H9 (cell line): ENCODE results near the gene ZNF654. TPM values are rescaled to one million over a fixed set of nuclear protein-coding genes. Genes with fewer than 3 reads are reported as not detected.

Source experiments
- DNase-seq: peaks from one replicate; pipeline ENCODE4 v3.0.0-alpha.2; 2017
- H2AFZ ChIP-seq: one replicate; pipeline ENCODE4 v1.6.1; 2013; ENCODE audit warnings: mild to moderate bottlenecking, low read length, control low read depth, moderate library complexity
- H2AK5ac ChIP-seq: 2 replicates; pipeline ENCODE4 v1.6.1; 2013; ENCODE audit warnings: low read length, control low read depth, mixed read lengths; ENCODE audit not compliant: insufficient read length
- H2BK120ac ChIP-seq: one replicate; pipeline ENCODE4 v1.6.1; 2013; ENCODE audit warnings: low read depth, mild to moderate bottlenecking, low read length, control low read depth, inconsistent platforms; ENCODE audit not compliant: poor library complexity, severe bottlenecking
- H2BK12ac ChIP-seq: 2 replicates; pipeline ENCODE4 v1.6.1; 2013; ENCODE audit warnings: low read length, control low read depth, mixed read lengths, low read depth; ENCODE audit not compliant: insufficient read length
- H2BK15ac ChIP-seq: 2 replicates; pipeline ENCODE4 v1.6.1; 2013; ENCODE audit warnings: low read depth, low read length, control low read depth
- H2BK20ac ChIP-seq: one replicate; pipeline ENCODE4 v1.6.1; 2013; ENCODE audit warnings: low read depth, mild to moderate bottlenecking, low read length, control low read depth, inconsistent platforms; ENCODE audit not compliant: poor library complexity, severe bottlenecking
- H2BK5ac ChIP-seq: 2 replicates; pipeline ENCODE4 v1.6.1; 2013; ENCODE audit warnings: low read length, control low read depth, mixed read lengths; ENCODE audit not compliant: insufficient read length
- H3K14ac ChIP-seq: 2 replicates; pipeline ENCODE4 v1.6.1; 2013; ENCODE audit warnings: low read length, control low read depth; ENCODE audit not compliant: insufficient read depth
- H3K18ac ChIP-seq: 2 replicates; pipeline ENCODE4 v1.6.1; 2013; ENCODE audit warnings: low read depth, mild to moderate bottlenecking, mixed read lengths, low read length, control low read depth; ENCODE audit not compliant: insufficient read length
- H3K23ac ChIP-seq: 2 replicates; pipeline ENCODE4 v1.6.1; 2013; ENCODE audit warnings: low read length, control low read depth, mixed read lengths, low read depth; ENCODE audit not compliant: insufficient read length
- H3K23me2 ChIP-seq: 2 replicates; pipeline ENCODE4 v1.6.1; 2013; ENCODE audit warnings: low read depth, mild to moderate bottlenecking, mixed read lengths, low read length, control low read depth; ENCODE audit not compliant: insufficient read length, poor library complexity, severe bottlenecking
- H3K27ac ChIP-seq: 2 replicates; pipeline ENCODE4 v1.5.1; 2013; ENCODE audit warnings: low read length, control low read depth, mixed read lengths, low read depth; ENCODE audit not compliant: insufficient read length
- H3K27me3 ChIP-seq: 2 replicates; pipeline ENCODE4 v1.6.1; 2013; ENCODE audit warnings: low read length, control low read depth, inconsistent platforms; ENCODE audit not compliant: insufficient read depth
- H3K4ac ChIP-seq: 2 replicates; pipeline ENCODE4 v1.6.1; 2013; ENCODE audit warnings: low read depth, mild to moderate bottlenecking, control low read depth, inconsistent platforms, low read length, moderate library complexity
- H3K4me1 ChIP-seq: 2 replicates; pipeline ENCODE4 v1.6.1; 2013; ENCODE audit warnings: low read length, control low read depth, inconsistent platforms; ENCODE audit not compliant: insufficient read depth
- H3K4me2 ChIP-seq: 2 replicates; pipeline ENCODE4 v1.6.1; 2013; ENCODE audit warnings: low read length, control low read depth, mixed read lengths; ENCODE audit not compliant: insufficient read length, insufficient read depth
- H3K56ac ChIP-seq: 2 replicates; pipeline ENCODE4 v1.6.1; 2013; ENCODE audit warnings: low read depth, mild to moderate bottlenecking, mixed read lengths, low read length, control low read depth; ENCODE audit not compliant: insufficient read length
- H3K79me1 ChIP-seq: 2 replicates; pipeline ENCODE4 v1.6.1; 2013; ENCODE audit warnings: low read depth, mild to moderate bottlenecking, moderate library complexity, low read length, control low read depth, inconsistent platforms; ENCODE audit not compliant: insufficient read depth, poor library complexity, severe bottlenecking
- H3K79me2 ChIP-seq: 2 replicates; pipeline ENCODE4 v1.6.1; 2013; ENCODE audit warnings: low read length, control low read depth, inconsistent platforms; ENCODE audit not compliant: insufficient read depth
- H3K9ac ChIP-seq: 2 replicates; pipeline ENCODE4 v1.6.1; 2013; ENCODE audit warnings: low read length, control low read depth, mixed read lengths; ENCODE audit not compliant: insufficient read length; ENCODE audit errors: extremely low read depth
- H3K9me3 ChIP-seq: one replicate; pipeline ENCODE4 v1.6.1; 2013; ENCODE audit warnings: low read depth, low read length, inconsistent platforms; ENCODE audit not compliant: control insufficient read depth
- H3T11ph ChIP-seq: one replicate; pipeline ENCODE4 v1.6.1; 2013; ENCODE audit warnings: mild to moderate bottlenecking, low read length, control low read depth, inconsistent platforms
- H4K20me1 ChIP-seq: one replicate; pipeline ENCODE4 v1.6.1; 2013; ENCODE audit not compliant: control insufficient read depth, insufficient read length, insufficient read depth
- H4K5ac ChIP-seq: 2 replicates; pipeline ENCODE4 v1.6.1; 2013; ENCODE audit warnings: low read depth, mild to moderate bottlenecking, mixed read lengths, low read length, control low read depth; ENCODE audit not compliant: insufficient read length
- H4K8ac ChIP-seq: replicated peaks from 2 replicates; pipeline ENCODE4 v1.6.1; 2013; ENCODE audit warnings: low read length, control low read depth, mixed read lengths, low read depth; ENCODE audit not compliant: insufficient read length
- H4K91ac ChIP-seq: 2 replicates; pipeline ENCODE4 v1.6.1; 2013; ENCODE audit warnings: low read depth, mild to moderate bottlenecking, moderate library complexity, mixed read lengths, low read length, control low read depth; ENCODE audit not compliant: insufficient read length
- H3K27ac Mint-ChIP-seq, 3 experiments: 2 replicates in 2 of 3; 3 replicates in 1 of 3; pipeline ENCODE4 v1.8.0; 2020 to 2021; ENCODE audit warnings: mixed read lengths in 3 of 3, mild to moderate bottlenecking in 1 of 3, moderate library complexity in 1 of 3
- H3K27me3 Mint-ChIP-seq: 2 replicates; pipeline ENCODE4 v1.8.0; 2021; ENCODE audit warnings: low read depth, mild to moderate bottlenecking, moderate library complexity, mixed read lengths
- H3K36me3 Mint-ChIP-seq, 3 experiments: 2 replicates in 2 of 3; 3 replicates in 1 of 3; pipeline ENCODE4 v1.8.0; 2020 to 2021; ENCODE audit warnings: low read depth in 3 of 3, mixed read lengths in 3 of 3; ENCODE audit not compliant: insufficient read depth in 1 of 3
- H3K4me1 Mint-ChIP-seq, 2 experiments: 2 replicates each; pipeline ENCODE4 v1.8.0; 2020; ENCODE audit warnings: mixed read lengths in 2 of 2
- H3K4me3 Mint-ChIP-seq, 2 experiments: 2 replicates in 1 of 2; 3 replicates in 1 of 2; pipeline ENCODE4 v1.8.0; 2020 to 2021; ENCODE audit warnings: mild to moderate bottlenecking in 2 of 2, mixed read lengths in 2 of 2, moderate library complexity in 1 of 2
- H3K9me3 Mint-ChIP-seq, 2 experiments: 2 replicates in 1 of 2; 3 replicates in 1 of 2; pipeline ENCODE4 v1.8.0; 2020; ENCODE audit warnings: mild to moderate bottlenecking in 2 of 2, mixed read lengths in 2 of 2, moderate library complexity in 1 of 2
- WGBS: extraction: QIAGEN DNeasy Blood & Tissue Kit; methylation state at CpG from one replicate; pipeline ENCODE4 v1.1.7; 2013; ENCODE audit warnings: missing lambda C conversion rate, low lambda C conversion rate, mixed read lengths; ENCODE audit not compliant: insufficient read length; ENCODE audit errors: extremely low coverage; 5-methylcytosine and 5-hydroxymethylcytosine counted together
- total RNA-seq: library from RNA; stranded (reverse); gene quantifications from 2 replicates; pipeline ENCODE4 v1.2.1, GENCODE V29; 2021
- TF ChIP-seq, protein P1 (sequence below): fragments of 200-600 bp; sonication (generic); conservative IDR thresholded peaks from 3 replicates; pipeline ENCODE4 v1.8.0; 2021; ENCODE audit warnings: antibody characterized with exemption, mild to moderate bottlenecking

Gene ZNF654
- total RNA-seq, 1 experiment from 2014 or later, result 8.7 TPM

GRCh38 chr3:88031642-88032077, 27.4 kb upstream of the ZNF654 start:
- no peak overlapping the region for H2BK20ac ChIP-seq
- H3K27ac ChIP-seq, result no peak overlapping the region
- TF ChIP-seq, protein P1, sequence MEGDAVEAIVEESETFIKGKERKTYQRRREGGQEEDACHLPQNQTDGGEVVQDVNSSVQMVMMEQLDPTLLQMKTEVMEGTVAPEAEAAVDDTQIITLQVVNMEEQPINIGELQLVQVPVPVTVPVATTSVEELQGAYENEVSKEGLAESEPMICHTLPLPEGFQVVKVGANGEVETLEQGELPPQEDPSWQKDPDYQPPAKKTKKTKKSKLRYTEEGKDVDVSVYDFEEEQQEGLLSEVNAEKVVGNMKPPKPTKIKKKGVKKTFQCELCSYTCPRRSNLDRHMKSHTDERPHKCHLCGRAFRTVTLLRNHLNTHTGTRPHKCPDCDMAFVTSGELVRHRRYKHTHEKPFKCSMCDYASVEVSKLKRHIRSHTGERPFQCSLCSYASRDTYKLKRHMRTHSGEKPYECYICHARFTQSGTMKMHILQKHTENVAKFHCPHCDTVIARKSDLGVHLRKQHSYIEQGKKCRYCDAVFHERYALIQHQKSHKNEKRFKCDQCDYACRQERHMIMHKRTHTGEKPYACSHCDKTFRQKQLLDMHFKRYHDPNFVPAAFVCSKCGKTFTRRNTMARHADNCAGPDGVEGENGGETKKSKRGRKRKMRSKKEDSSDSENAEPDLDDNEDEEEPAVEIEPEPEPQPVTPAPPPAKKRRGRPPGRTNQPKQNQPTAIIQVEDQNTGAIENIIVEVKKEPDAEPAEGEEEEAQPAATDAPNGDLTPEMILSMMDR, result no peak
- H2BK15ac ChIP-seq, result no peak overlapping the region
- no CpG with 5 or more reads among the region's 1 CpG for WGBS
- H3K9me3 ChIP-seq, result no peaks in the 10 kb centered on the region
- no peaks in the 10 kb centered on the region for H3K79me2 ChIP-seq
- no peak overlapping the region for H2BK12ac ChIP-seq
- no peak overlapping the region for H4K5ac ChIP-seq
- H3K79me1 ChIP-seq, result no peaks in the 10 kb centered on the region
- H2BK5ac ChIP-seq, result no peak overlapping the region
- peaks cover 5 to 6% of the 10 kb centered on the region in 2 experiments; a peak in 3 of 5 replicates for H3K9me3 Mint-ChIP-seq
- H4K91ac ChIP-seq, result no peak overlapping the region
- H3K36me3 Mint-ChIP-seq, result no peaks in the 10 kb centered on the region
- no peak for DNase-seq
- no peak overlapping the region for H3K9ac ChIP-seq
- H2AFZ ChIP-seq, result no peak overlapping the region
- H3T11ph ChIP-seq, result no peak overlapping the region
- H3K23ac ChIP-seq, result no peak overlapping the region
- H4K20me1 ChIP-seq, result no peaks in the 10 kb centered on the region
- no peaks in the 10 kb centered on the region for H3K23me2 ChIP-seq
- H3K18ac ChIP-seq, result no peak overlapping the region
- no peak overlapping the region for H4K8ac ChIP-seq
- no peak overlapping the region for H3K27ac Mint-ChIP-seq
- no peak overlapping the region for H2BK120ac ChIP-seq
- H3K4me2 ChIP-seq, result no peak overlapping the region
- H3K14ac ChIP-seq, result no peak overlapping the region
- H3K4me3 Mint-ChIP-seq, result no peak overlapping the region
- no peak overlapping the region for H3K56ac ChIP-seq
- H3K4me1 ChIP-seq, result no peaks in the 10 kb centered on the region
- no peak overlapping the region for H2AK5ac ChIP-seq
- H3K27me3 Mint-ChIP-seq, result no peaks in the 10 kb centered on the region; the same call in 1 of the 2 replicates
- H3K4me1 Mint-ChIP-seq, result peaks cover 0 to 3% of the 10 kb centered on the region in 2 experiments; a peak in 1 of 4 replicates
- H3K27me3 ChIP-seq, result no peaks in the 10 kb centered on the region
- H3K4ac ChIP-seq, result no peak overlapping the region
